Prostate gland (tissue), 2 donors: Measurements from ENCODE around the gene RCHY1.

Experiments used
- CTCF ChIP-seq, 4 experiments: fragments of 200-600 bp in 2 of 4; fragments of 450-650 bp in 2 of 4; sonication (generic) in 2 of 4; IDR thresholded peaks; 1 replicate in 3 of 4; 2 replicates in 1 of 4; pipeline ENCODE4 v1.5.1; 2016 to 2019; ENCODE audit warnings: antibody characterized with exemption in 4 of 4, mild to moderate bottlenecking in 2 of 4, moderate library complexity in 2 of 4
- POLR2A ChIP-seq: fragments of 450-650 bp; IDR thresholded peaks from one replicate; pipeline ENCODE4 v1.6.1; 2016; ENCODE audit warnings: antibody characterized with exemption, mild to moderate bottlenecking
- POLR2AphosphoS5 ChIP-seq: sonication (generic); formaldehyde crosslinking; IDR thresholded peaks from one replicate; pipeline ENCODE4 v1.6.1; 2017; ENCODE audit warnings: antibody characterized with exemption

GRCh38 chr4:75457365-75457764, 56.8 kb downstream of the RCHY1 start:
- no peak for TF ChIP-seq POLR2A
- TF ChIP-seq CTCF (IDR thresholded peaks at IDR 0.05), result no peak
- TF ChIP-seq POLR2AphosphoS5, result no peak
